Measurements from ENCODE around the gene SNX2.

Gene SNX2

GRCh38 chr5:122871661-122872060 lies 96.8 kb downstream of the SNX2 start:
- ChIA-PET CTCF (interaction anchor here (1.2 to 2.1 kb wide), 3 partner anchors 9 to 24 kb away, joined by 3 to 6 read pairs (median 4); no protein-coding TSS in a partner anchor), POLR2A (no interaction called here)
- TF ChIP-seq CTCF (IDR thresholded peaks at IDR 0.05; ENCODE audit: control extremely low read depth, extremely low read depth, low read depth, missing control alignments) = no peak
- no peak for DNase-seq (ENCODE audit: extremely low spot score)

DNA sequence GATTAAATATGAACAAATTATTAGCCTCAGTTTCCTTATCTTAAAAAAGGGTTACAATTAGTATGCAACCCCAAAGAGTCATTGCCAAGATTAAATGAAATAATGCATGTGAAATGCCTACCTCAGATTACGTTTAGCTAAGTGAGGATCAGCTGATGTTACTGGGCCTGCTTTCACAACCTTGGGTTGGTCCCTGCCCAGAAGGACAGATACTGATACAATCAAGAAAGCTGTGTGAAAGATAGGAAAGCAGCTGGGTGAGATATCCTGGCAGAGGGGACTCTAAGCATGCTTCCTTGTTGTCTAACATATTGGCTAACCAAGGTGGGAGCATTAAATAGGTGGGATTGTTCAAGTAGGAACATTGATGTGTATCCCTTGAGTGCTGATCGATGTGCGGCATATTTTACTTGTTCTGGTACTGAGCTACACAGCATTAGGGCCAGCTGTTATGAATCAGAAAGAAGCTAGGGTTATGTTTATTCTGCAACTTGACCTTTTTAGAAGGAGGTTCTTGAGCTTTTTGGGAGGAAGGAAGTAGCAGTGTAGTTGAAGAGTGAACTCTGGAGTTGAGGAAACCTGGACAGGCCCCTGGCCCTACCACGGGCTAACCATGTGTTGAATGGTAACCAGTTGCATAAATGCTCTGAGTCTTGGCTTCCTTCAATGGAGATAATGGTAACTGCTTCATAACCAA lies 99.4 kb downstream of the SNX2 start:
- no peak for DNase-seq (ENCODE audit: extremely low spot score)
- TF ChIP-seq CTCF (IDR thresholded peaks at IDR 0.05; ENCODE audit: control extremely low read depth, extremely low read depth, low read depth, missing control alignments) = no peak
- ChIA-PET CTCF (interaction anchor here (0.9 to 1.3 kb wide), 2 partner anchors 8 to 18 kb away, joined by 3 read pairs; no protein-coding TSS in a partner anchor), POLR2A (no interaction called here)

- ChIA-PET POLR2A (no interaction called here), CTCF (interaction anchor here (0.6 kb wide), 1 partner anchor 20 kb away, joined by 3 read pairs; no protein-coding TSS in a partner anchor)
- no peak for TF ChIP-seq CTCF (IDR thresholded peaks at IDR 0.05; ENCODE audit: control extremely low read depth, extremely low read depth, low read depth, missing control alignments)
- no peak for DNase-seq (ENCODE audit: extremely low spot score)
These were observed 102.6 kb downstream of the SNX2 start for GRCh38 chr5:122877518-122877917.

DNA sequence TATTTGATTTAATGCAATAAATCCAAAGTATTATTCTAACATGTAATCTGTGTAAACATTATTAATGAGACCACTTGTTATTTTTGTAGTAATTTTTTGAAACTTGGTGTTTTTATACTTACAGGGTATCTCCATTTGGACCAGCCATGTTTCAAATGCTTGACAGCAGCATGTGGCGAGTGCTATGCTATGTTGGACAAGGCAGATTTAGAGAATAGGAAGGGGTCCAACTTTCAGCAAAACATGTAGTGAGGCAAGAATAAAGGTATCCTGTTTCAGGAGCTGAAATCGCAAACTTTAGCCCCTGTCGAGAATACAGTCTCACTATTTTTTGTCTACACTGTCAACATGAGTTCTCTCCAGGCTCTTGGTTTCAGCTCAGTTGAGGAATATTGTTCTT lies 104.2 kb downstream of the SNX2 start:
- no peak for TF ChIP-seq CTCF (IDR thresholded peaks at IDR 0.05; ENCODE audit: control extremely low read depth, extremely low read depth, low read depth, missing control alignments)
- CTCF ChIA-PET = interaction anchor here (0.6 to 1.6 kb wide), 2 partner anchors 66 to 95 kb away, joined by 3 read pairs; no protein-coding TSS in a partner anchor
- POLR2A ChIA-PET = no interaction called here
- no peak for DNase-seq (ENCODE audit: extremely low spot score)

All from GM10248 (cell line).